ENCODE results near the gene ARHGAP22.

The ARHGAP22 gene

GRCh38 chr10:48465860-48466521 is 138.9 kb downstream of the ARHGAP22 start:
- no peak for DNase-seq (ENCODE audit: low read depth in 1 of 2, low spot score in 1 of 2)

- DNase-seq (ENCODE audit: low read depth in 1 of 2, low spot score in 1 of 2): no peak
Measured at GRCh38 chr10:48464871-48465736, 139.8 kb downstream of the ARHGAP22 start.

GRCh38 chr10:48464121-48464870 is 140.6 kb downstream of the ARHGAP22 start:
- no peak for DNase-seq (ENCODE audit: low read depth in 1 of 2, low spot score in 1 of 2)

GRCh38 chr10:48463318-48464003 is 141.4 kb downstream of the ARHGAP22 start:
- DNase-seq (ENCODE audit: low read depth in 1 of 2, low spot score in 1 of 2): no peak

- no peak for DNase-seq (ENCODE audit: low read depth in 1 of 2, low spot score in 1 of 2)
Measured at GRCh38 chr10:48462482-48463020, 142.3 kb downstream of the ARHGAP22 start.

GRCh38 chr10:48461623-48462481 is 143.0 kb downstream of the ARHGAP22 start:
- no peak for DNase-seq (ENCODE audit: low read depth in 1 of 2, low spot score in 1 of 2)

GRCh38 chr10:48460182-48460581 is 144.7 kb downstream of the ARHGAP22 start:
- no peak for DNase-seq (ENCODE audit: low read depth in 1 of 2, low spot score in 1 of 2)

GRCh38 chr10:48459270-48460150 is 145.4 kb downstream of the ARHGAP22 start:
- DNase-seq (ENCODE audit: low read depth in 1 of 2, low spot score in 1 of 2): no peak

- DNase-seq (ENCODE audit: low read depth in 1 of 2, low spot score in 1 of 2): no peak
Measured at GRCh38 chr10:48458662-48459048, 146.2 kb downstream of the ARHGAP22 start.

GRCh38 chr10:48457949-48458661 is 146.8 kb downstream of the ARHGAP22 start:
- DNase-seq (ENCODE audit: low read depth in 1 of 2, low spot score in 1 of 2): no peak

GRCh38 chr10:48456808-48457761 is 147.8 kb downstream of the ARHGAP22 start:
- no peak for DNase-seq (ENCODE audit: low read depth in 1 of 2, low spot score in 1 of 2)

GRCh38 chr10:48456361-48456804 is 148.5 kb downstream of the ARHGAP22 start:
- no peak for DNase-seq (ENCODE audit: low read depth in 1 of 2, low spot score in 1 of 2)

- no peak for DNase-seq (ENCODE audit: low read depth in 1 of 2, low spot score in 1 of 2)
Measured at GRCh38 chr10:48455392-48456151, 149.3 kb downstream of the ARHGAP22 start.

GRCh38 chr10:48455055-48455391 is 149.8 kb downstream of the ARHGAP22 start:
- DNase-seq (ENCODE audit: low read depth in 1 of 2, low spot score in 1 of 2): no peak

GRCh38 chr10:48454302-48455054 is 150.4 kb downstream of the ARHGAP22 start:
- no peak for DNase-seq (ENCODE audit: low read depth in 1 of 2, low spot score in 1 of 2)

Measured in activated CD4-positive, alpha-beta T cell treated with anti-CD3 and anti-CD28 coated beads, Interleukin-2, amount 50 U/mL, for 24 hours (primary cell).